GM21619 (cell line): Measurements from ENCODE around the gene FAM50A.
"Not testable (repeated sequence)": the region's sequence is repeated elsewhere in the genome, so short reads cannot be mapped to it uniquely, and the experiment has no call there.

Source experiments
- ATAC-seq: cut with Tn5 transposase; IDR thresholded peaks from one replicate; pipeline ENCODE4 v1.9.1; 2021; ENCODE audit not compliant: unreplicated experiment

FAM50A gene

GRCh38 chrX:154481911-154482601 is 38.1 kb downstream of the FAM50A start:
- no peak for ATAC-seq

- no peak for ATAC-seq
These were observed 38.8 kb downstream of the FAM50A start for GRCh38 chrX:154482786-154483185.

- ATAC-seq, result no peak
These were observed 39.4 kb downstream of the FAM50A start for GRCh38 chrX:154483325-154483724.

- no peak for ATAC-seq
These were observed 40.6 kb downstream of the FAM50A start for GRCh38 chrX:154484255-154485149.

- no peak for ATAC-seq
These were observed 41.5 kb downstream of the FAM50A start for GRCh38 chrX:154485150-154486051.

DNA sequence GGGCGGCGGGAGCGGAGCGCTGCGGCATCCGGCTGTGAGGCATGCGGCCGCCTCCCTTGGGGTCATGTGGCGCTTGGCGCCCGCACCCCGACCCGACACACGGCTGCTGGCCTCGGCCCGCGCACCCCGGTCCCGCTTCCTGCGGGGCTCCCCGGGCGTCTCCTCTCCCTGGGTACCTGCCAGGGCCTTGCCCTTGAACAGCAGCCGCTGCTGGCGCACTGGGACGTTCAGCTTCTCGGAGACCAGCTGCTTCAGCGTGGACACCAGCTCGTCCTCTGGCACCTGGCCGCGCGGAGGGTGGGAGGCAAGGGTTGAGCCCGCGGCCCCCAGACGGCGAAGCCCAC is 42.1 kb downstream of the FAM50A start:
- ATAC-seq, result no peak

GRCh38 chrX:154486396-154487207 is 42.7 kb downstream of the FAM50A start, which contains the start of gene UBL4A:
Gene UBL4A (minus strand): TSS chrX:154486615. CDS start chrX:154486584, 31 bp downstream.
- no peak for ATAC-seq

DNA sequence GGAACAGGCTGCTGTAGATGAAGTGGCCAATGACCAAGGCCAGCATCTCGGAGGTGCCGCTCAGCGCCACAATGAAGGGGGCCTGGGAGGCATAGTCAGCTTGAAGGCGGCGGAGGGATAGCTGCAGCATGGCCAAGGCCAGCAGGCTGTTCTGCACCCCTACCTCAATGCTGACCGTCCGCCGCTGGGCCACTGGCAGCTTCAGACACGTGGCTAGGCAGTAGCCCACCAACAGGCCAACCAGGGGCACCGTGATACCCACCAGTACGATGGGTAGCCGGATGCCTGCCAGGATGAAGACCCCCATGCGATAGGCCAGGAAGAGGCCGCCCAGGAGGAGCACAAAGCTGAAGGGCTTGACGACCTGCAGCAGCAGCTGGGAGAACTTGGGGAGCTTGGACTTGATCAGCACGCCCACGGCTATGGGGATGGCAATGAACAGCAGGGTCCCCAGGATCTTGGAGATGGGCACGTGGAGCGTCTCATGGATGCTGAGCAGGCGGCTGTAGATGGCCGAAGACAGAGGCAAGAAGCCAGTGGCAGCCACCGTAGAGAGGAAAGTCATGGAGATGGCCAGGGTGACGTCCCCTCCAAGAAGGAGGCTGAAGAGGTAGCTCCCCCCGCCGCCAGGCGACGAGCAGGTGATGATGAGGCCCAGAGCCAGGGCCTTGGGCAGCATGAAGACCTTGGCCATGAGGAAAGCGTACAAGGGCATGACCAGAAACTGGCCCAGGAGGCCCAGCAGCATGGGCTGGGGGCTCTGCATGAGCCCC is 43.8 kb downstream of the FAM50A start:
- no peak for ATAC-seq

GRCh38 chrX:154488336-154489075 is 44.6 kb downstream of the FAM50A start:
- no peak for ATAC-seq

DNA sequence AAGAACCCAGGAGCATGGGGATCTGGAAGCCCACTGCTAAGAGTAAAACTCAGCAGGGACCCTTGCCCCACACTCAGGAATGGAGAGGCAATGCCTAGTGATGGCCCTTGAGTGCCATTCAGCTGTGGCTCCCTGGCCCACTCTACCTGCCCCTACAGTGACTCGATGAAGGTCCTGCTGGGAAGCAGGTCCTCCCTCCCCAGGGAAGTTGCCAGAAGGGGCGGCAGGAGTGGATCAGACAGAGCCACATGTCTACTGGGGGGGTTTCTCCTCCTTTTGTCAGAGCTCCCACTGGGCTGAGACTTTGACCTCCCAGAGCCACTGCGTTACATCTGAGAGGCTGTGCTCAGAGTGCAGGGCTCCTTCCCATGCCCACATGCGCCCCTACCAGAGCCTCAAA is 45.2 kb downstream of the FAM50A start:
- no peak for ATAC-seq

GRCh38 chrX:154490021-154490413 is 46.1 kb downstream of the FAM50A start:
- ATAC-seq, result peak; percentile 25

DNA sequence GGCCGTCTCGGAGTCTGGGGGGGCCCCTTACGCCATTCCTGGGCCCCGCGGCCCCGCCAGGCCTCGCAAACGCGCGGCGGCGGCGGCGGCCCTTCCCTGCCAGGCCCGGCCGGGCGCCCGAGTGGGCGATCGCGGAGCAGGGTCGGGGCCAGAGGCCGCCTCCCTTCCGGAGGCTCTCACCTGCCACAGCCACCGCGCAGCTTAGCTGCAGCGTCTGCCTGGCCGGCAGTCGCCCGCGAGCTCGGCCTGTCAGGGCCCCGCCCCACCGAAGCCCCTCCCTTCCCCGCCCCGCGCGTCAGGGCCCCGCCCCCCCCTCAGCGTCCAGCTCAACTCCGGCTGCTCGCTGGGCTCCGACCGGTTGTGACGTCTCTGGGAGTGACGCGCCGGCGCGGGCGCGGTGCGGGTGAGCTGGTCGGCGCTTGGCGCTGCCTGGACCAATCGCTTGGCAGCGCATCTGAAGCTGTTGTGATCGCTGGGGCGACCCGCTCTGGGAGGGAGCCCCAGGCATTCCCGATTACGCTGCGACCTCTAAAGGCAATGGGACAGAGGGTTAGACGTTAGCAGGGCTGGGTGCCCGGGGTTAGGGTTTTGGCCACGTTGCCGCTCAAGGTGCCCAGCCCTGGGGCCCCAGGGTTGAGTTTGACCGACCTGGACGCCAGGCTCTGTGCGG is 46.6 kb downstream of the FAM50A start, which contains the start of gene SLC10A3:
TSS of gene SLC10A3 (minus strand) at position 216 of the 670 bp plus-strand sequence. CDS start 1,689 bp downstream, outside the sequence.
- peak; percentile 82 for ATAC-seq

DNA sequence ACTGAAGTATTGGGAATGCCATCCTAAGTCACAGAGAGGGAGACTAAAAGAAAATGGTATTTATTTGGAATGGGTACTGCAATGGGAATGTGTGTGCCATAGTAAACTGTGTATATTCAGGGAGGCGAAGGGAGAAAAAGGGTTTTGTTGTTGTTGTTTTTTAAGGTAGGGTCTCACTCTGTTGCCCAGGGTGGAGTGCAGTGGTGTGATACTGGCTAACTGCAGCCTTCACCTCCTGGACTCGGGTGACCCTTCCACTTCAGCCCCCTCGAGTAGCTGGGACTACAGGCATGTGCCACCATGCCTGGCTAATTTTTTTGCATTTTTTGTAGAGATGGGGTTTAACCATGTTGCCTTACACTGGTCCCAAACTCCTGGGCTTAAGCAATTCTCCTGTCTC is 50.8 kb downstream of the FAM50A start:
- no peak for ATAC-seq

DNA sequence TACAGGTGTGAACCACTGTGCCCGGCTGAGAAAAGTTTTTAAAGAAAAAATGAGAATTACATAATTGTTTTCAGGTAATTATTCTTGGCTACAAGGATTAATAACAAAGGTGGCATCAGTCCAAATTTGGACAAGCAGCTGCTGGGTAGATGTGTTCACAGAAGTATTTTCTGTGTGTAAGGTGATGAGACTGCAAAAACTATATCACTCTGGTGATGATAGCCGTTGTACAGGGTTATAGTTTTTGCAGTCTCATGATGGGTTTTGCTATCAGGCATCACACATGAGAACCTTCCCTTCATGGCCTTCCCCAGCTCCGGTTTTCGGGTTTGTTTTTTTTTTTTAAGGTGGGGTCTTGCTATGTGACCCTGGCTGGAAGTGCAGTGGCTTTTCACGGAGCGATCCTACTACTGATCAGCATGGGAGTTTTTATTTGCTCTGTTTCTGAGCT is 51.6 kb downstream of the FAM50A start:
- no peak for ATAC-seq

- not testable (repeated sequence) for ATAC-seq
These were observed 52.7 kb downstream of the FAM50A start for GRCh38 chrX:154496591-154497137.
